ENCODE measurements around the gene CADM2.

The CADM2 gene

GRCh38 chr3:85258326-85258725 is 299.5 kb downstream of the CADM2 start:
- Histone ChIP-seq H3K27me3 (ENCODE audit: insufficient read depth, low read length) (no peaks in the 10 kb centered on the region), H3K9ac (ENCODE audit: low read length) (no peak overlapping the region), H3F3A (ENCODE audit: insufficient read depth, low read length) (no peaks in the 10 kb centered on the region)

GRCh38 chr3:85258819-85259218 is 300.0 kb downstream of the CADM2 start:
- no peaks in the 10 kb centered on the region for H4K20me1 ChIP-seq (ENCODE audit: insufficient read depth, low read length)
- H3K36me3 ChIP-seq (ENCODE audit: insufficient read depth, low read length), result no peaks in the 10 kb centered on the region
- no peaks in the 10 kb centered on the region for H3F3A ChIP-seq (ENCODE audit: insufficient read depth, low read length)
- no peak overlapping the region for H2AFZ ChIP-seq (ENCODE audit: low read length)
- H3K79me2 ChIP-seq (ENCODE audit: insufficient read depth, low read length), result no peaks in the 10 kb centered on the region
- H3K9ac ChIP-seq (ENCODE audit: low read length), result no peak overlapping the region
- no peaks in the 10 kb centered on the region for H3K9me3 ChIP-seq (ENCODE audit: low read length)
- TF ChIP-seq CTCF (IDR thresholded peaks at IDR 0.05; ENCODE audit: low read length) (no peak), EZH2 (IDR thresholded peaks at IDR 0.05; ENCODE audit: borderline replicate concordance, low read length) (no peak)
- H3K27ac ChIP-seq (ENCODE audit: low read depth, low read length, poor library complexity, severe bottlenecking), result no peak overlapping the region
- no peaks in the 10 kb centered on the region for H3K9me2 ChIP-seq (ENCODE audit: low read depth, low read length)
- no peaks in the 10 kb centered on the region for H3K4me1 ChIP-seq (ENCODE audit: insufficient read depth, low read length, severe bottlenecking)
- H3K4me3 ChIP-seq (ENCODE audit: low read depth, low read length, poor library complexity, severe bottlenecking), result no peak overlapping the region
- H3K4me2 ChIP-seq (ENCODE audit: low read length), result no peak overlapping the region
- no peaks in the 10 kb centered on the region for H3K27me3 ChIP-seq (ENCODE audit: insufficient read depth, low read length)

More at GRCh38 chr3:85258326-85258725, 299.5 kb downstream of the CADM2 start:
- Histone ChIP-seq H3K4me3 (ENCODE audit: low read depth, low read length, poor library complexity, severe bottlenecking) (no peak overlapping the region), H3K4me2 (ENCODE audit: low read length) (no peak overlapping the region), H3K36me3 (ENCODE audit: insufficient read depth, low read length) (no peaks in the 10 kb centered on the region), H3K79me2 (ENCODE audit: insufficient read depth, low read length) (no peaks in the 10 kb centered on the region), H4K20me1 (ENCODE audit: insufficient read depth, low read length) (no peaks in the 10 kb centered on the region), H3K27ac (ENCODE audit: low read depth, low read length, poor library complexity, severe bottlenecking) (no peak overlapping the region), H3K4me1 (ENCODE audit: insufficient read depth, low read length, severe bottlenecking) (no peaks in the 10 kb centered on the region), H3K9me3 (ENCODE audit: low read length) (no peaks in the 10 kb centered on the region), H2AFZ (ENCODE audit: low read length) (no peak overlapping the region), H3K9me2 (ENCODE audit: low read depth, low read length) (no peaks in the 10 kb centered on the region)
- no peak for TF ChIP-seq CTCF (IDR thresholded peaks at IDR 0.05; ENCODE audit: low read length)
- no peak for TF ChIP-seq EZH2 (IDR thresholded peaks at IDR 0.05; ENCODE audit: borderline replicate concordance, low read length)

- no peak overlapping the region for H2AFZ ChIP-seq (ENCODE audit: low read length)
- H3K27me3 ChIP-seq (ENCODE audit: insufficient read depth, low read length), result no peaks in the 10 kb centered on the region
- no peak overlapping the region for H3K4me3 ChIP-seq (ENCODE audit: low read depth, low read length, poor library complexity, severe bottlenecking)
- H3K36me3 ChIP-seq (ENCODE audit: insufficient read depth, low read length), result no peaks in the 10 kb centered on the region
- H3K79me2 ChIP-seq (ENCODE audit: insufficient read depth, low read length), result no peaks in the 10 kb centered on the region
- H3K9ac ChIP-seq (ENCODE audit: low read length), result no peak overlapping the region
- H3K27ac ChIP-seq (ENCODE audit: low read depth, low read length, poor library complexity, severe bottlenecking), result no peak overlapping the region
- H3F3A ChIP-seq (ENCODE audit: insufficient read depth, low read length), result no peaks in the 10 kb centered on the region
- TF ChIP-seq EZH2 (IDR thresholded peaks at IDR 0.05; ENCODE audit: borderline replicate concordance, low read length), result no peak
- TF ChIP-seq CTCF (IDR thresholded peaks at IDR 0.05; ENCODE audit: low read length), result no peak
- no peak overlapping the region for H3K4me2 ChIP-seq (ENCODE audit: low read length)
- H3K9me3 ChIP-seq (ENCODE audit: low read length), result no peaks in the 10 kb centered on the region
- H4K20me1 ChIP-seq (ENCODE audit: insufficient read depth, low read length), result no peaks in the 10 kb centered on the region
- H3K9me2 ChIP-seq (ENCODE audit: low read depth, low read length), result no peaks in the 10 kb centered on the region
- H3K4me1 ChIP-seq (ENCODE audit: insufficient read depth, low read length, severe bottlenecking), result no peaks in the 10 kb centered on the region
Observed at GRCh38 chr3:85259748-85260147, 301.0 kb downstream of the CADM2 start.
